Left hindlimb (tissue), 1 donor: ENCODE data around the gene MKNK1.

Source experiments
- DNase-seq: peaks from one replicate; pipeline ENCODE4 v3.0.0-alpha.2; 2018

Gene MKNK1

DNA sequence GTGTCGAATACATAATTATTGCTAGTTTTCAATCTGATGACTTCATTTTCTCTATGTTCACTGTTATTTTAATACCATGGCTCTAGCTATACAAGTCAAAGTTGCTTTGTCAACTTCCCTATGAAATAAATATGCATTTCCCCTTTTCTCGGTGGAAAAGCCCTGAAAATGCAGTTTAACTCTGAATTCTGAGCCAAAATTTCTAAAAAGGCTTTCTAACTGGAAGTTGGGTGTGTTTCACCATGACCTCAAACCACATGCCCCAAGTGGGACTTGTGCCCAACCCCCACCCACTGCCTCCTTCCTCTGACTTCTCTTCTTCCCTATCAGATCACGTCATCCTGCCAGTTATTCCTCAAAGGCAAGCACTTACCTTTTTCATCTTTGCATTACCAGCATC lies 8.9 kb downstream of the MKNK1 start:
- peak; percentile 72 for DNase-seq

DNA sequence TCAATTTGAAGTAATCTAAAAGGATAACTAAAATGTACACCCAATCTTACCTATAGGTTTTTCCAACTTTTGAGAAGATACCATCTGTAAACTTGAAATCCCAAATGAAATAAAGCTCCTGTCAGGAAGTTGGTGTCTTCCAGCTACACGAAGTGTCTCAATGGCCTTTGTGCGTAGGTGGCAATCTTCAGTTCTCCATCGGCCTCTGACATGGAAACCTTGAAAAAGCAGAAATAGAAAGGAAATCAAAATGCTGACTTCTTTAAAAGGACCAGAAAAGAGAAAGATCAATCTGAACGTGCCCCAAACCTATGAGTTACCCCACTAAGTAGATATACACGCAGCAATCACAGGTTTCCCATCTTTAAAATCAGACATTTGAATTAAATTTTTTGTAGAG lies 10.0 kb downstream of the MKNK1 start:
- no peak for DNase-seq

DNA sequence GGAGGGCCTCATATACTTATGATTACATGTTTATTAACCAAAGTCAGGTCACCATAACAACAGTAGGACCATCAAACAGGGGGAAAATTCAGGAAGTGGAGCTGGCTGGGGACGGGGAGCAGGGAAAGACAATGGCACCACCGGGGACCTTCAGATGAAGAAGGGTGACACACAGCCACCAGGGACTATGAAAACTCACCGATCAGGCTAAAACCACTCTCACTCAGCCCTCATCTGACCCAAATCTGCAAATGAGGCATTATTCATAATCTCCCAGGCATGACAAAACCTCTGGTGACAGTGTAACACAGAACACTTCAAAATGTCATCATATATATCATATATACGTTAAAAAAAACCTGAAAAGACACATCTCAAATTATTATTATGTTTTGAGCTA lies 11.2 kb downstream of the MKNK1 start:
- DNase-seq, result no peak

DNA sequence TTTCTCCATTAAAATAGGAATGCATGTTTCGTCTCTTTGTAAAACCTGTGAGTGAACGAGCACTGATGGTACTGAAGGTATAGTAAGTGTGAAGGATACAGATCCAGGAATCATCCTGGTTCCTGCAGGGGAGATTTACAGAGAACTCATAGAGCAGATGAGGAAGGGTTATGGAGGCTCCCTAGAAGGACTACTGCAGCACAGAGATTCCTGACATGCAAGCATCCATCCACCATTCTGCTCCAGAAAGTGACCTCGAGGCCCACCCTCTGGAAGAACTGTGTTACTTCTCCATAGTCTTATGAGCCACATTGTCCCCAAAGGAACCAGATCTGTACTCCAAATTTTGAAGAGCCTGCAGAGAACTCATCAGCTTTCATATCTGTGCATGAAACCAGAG lies 14.5 kb downstream of the MKNK1 start:
- DNase-seq, result no peak

DNA sequence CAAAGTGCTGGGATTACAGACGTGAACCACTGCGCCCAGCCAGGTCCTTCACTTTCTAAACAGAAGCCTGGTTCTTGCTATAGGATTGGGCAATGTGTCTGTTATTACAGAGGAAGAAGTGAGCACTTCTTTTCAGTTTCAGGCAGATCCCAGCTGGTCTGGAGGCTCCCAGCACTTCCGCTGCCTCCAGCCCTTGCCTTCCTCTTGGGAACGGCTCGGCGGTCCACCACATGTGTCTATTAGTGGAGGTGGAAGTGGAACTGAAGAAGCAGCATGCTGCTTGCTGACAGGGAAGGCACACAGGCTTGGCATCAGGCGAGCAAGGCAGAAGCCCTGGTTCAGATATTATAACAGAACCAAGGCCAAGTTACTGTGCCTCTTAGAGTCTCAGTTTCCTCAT lies 17.0 kb downstream of the MKNK1 start:
- no peak for DNase-seq

DNA sequence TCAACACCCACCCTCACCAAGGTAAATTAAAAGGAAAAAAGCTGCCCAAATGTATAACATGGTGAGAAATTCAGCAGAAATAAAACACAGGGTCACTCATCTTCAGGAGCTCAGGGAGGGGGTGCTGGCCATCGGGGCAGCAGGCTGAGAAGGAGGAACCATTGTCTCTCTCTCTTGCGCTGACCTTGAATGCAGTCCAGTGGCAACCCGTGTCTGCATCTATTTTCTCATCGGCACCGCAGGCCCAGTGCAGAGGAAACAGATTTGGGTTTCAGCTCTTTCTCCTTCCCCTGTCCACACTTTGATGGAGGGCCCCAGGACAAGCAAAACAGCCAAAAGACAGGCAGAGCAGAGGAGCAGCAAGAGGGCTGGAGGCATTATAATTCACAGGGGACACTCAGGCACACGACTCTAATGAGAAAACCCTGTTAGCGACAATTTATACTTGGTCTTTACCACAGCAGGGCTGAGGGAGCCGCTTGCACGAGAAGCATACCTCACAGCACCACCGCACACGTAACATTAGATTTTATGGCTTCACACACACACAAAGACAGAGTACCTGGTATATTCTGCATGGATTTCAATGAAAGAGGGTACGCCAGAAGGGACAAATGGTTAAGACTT lies 18.6 kb downstream of the MKNK1 start:
- no peak for DNase-seq

DNA sequence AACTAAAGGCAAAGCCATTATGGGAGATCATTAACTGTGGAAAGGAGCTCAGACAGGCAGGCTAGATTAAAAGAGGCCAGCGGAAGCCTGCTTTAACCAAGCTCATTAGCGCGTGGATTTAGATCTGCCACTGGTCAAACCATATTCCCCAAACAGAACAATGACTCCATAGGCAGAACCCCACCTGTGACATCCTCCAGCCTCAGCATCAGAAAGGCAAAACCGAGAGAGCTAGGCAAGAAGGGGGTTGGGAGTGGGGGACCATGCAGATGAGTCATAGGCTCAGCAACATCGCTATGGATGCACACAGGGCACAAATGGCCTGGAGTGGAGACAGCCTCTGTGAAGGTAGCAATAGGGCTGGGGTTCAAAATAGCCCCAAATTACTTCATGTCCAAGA lies 20.6 kb downstream of the MKNK1 start:
- DNase-seq, result no peak

DNA sequence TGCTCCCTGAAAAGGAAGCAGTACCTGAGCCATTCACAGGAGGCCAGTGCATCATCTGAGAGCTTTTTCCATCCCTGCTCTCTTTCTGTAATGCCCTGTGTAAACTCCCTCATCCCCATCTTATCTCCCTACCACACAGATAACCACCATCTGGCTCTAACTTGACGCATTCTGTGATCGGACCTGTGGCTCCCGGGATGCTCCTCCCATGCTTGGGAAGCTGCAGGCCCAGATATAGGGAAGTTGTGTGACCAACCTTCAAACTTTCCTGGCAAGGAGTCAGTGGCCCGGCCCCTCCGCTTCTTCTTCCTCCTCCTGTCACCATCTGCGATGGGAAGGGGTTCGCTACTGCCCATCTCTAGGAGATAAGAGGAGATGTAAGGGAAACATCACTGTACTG lies 21.1 kb downstream of the MKNK1 start:
- DNase-seq, result no peak

DNA sequence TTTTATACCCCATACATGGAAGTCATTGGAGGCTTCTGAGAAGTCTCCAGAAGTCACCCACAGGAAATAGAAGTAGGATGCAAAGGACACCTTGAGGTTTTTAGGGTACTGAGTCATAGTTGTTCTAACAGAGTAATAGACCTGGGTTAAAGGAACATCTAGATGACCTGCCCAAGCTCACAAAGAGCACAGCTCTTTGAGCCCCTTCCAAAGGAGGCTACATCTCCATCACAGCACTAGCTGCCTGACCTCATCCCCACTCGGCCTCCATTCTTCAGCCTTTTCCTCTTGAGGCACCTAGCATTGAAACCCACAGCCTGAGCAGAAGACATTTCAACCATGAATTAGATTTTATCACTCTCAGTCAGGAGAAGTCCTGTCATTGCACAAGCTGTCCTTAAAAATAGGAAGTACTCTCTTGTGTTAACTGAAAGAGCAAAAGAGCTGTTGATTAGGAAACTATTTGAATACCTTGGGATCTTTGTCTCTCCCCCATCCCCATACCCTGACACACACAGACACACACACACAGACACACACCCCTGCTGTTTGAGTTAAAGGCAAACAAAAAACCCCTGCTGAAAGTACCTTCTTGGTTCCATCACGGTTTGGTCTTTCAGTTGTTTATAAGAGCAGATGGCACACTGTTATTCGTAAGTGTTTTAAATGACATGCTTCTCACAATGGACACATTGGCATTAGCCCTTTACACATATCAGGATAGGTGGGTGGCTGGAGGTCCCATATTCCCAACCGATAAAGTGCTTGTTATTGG lies 22.2 kb downstream of the MKNK1 start:
- no peak for DNase-seq

DNA sequence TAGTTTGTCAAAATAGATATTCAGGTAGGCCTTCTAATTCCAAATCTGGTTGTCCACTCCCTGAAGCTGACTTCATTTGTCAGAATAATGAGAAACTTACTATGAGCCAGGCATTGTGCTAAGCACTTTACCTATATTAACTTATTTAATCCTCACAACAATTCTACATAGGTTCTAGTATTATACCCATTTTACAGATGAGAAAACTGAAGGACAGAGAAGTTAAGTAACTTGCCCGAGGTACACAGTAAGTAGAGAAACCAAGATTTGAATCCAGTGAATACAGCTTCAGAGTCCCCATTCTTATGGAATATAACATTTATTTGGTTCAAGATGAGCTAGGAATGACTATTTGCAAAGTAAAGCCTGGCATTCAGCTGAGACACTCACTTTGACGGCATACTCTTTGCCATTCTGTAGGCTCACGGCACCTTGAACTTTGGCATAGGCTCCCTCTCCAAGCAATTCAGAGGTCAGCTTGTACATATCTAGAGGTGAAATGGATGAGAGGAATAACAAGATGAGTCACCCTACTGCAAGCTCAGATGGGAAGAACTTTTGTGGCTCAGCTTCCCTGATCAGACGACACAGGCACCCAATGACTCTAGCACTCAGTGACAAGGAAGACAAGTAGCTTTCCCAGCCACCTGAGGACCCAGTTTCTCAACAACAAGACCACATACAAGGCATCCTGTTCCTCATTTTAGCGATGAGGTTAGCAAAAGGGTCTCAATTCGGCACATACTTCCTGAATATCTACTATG lies 23.7 kb downstream of the MKNK1 start:
- no peak for DNase-seq

DNA sequence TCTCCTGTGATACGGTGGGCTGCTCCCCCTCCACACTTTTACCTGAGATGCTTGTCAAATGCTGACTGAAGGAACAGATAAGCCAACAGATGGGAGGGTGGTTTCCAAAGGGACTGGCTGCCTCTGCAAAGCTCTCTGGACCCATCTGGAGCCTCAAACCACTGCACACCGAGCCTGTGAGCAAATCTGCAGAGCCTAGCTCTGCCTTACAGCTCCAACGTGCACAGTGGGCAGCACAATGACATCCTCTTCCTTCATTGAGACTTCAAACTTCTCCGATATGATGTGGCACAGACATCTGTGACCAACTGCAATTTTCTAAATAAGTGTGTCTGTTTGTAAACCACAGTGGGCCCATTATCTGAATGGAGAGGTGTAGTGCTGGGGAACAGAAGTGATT lies 26.4 kb downstream of the MKNK1 start:
- DNase-seq, result no peak

DNA sequence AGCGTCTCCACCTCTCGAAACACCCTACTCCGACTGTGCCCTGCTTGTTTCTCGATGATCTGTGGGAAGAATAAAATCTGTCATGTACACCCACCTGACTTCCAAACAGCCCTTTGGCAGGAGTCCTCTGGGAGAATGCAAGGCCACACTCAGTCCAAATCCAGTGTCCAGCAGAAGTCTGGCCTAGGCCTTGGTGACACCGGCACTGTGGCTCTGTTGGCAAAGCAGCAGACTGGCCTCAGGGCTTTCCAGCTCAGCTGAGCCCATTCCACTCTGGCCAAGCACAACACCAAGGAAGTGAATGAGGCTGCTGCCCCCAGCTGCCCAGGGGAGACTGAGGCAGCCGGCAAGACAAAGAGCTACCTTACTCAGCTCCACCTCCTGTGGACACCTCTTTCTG lies 27.5 kb downstream of the MKNK1 start:
- no peak for DNase-seq

DNA sequence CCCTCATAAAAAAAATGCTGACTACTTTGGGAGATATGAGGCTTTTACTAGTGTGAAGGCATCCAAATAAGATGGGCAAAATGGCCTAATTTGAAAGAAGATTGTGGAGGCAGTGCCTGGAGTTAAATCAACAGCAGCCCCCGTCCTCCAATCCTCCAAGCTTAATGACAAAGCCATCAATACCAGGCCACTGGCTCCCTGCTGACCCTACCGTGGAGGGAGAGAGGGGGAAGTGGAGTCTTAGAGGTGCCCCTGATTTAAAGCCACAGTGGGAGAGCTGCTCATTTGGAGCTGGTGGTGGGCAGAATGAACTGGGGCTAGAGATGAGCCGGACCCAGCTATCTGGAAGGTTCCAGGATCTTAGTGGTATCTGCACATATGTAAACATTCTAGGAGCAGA lies 28.3 kb downstream of the MKNK1 start:
- DNase-seq, result no peak

DNA sequence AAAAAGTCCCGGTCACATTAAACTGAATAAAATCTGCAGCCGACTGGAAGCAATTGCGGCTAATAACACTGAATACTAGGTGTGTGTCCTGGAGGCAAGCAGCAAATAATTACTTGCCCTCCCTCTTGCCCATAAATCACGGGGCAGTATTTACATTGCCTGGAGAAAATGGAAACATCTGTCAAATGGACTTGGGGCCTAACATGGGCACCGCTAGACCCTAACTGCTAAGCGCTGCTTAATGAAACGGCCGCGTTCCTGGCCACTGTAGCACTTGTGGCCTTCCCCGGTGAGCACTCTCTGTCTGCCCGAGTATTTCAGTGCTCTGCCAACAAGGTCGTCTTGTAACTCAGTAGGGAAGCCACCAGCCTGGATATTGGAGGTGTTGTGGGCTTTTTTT lies 28.8 kb downstream of the MKNK1 start:
- DNase-seq, result no peak

DNA sequence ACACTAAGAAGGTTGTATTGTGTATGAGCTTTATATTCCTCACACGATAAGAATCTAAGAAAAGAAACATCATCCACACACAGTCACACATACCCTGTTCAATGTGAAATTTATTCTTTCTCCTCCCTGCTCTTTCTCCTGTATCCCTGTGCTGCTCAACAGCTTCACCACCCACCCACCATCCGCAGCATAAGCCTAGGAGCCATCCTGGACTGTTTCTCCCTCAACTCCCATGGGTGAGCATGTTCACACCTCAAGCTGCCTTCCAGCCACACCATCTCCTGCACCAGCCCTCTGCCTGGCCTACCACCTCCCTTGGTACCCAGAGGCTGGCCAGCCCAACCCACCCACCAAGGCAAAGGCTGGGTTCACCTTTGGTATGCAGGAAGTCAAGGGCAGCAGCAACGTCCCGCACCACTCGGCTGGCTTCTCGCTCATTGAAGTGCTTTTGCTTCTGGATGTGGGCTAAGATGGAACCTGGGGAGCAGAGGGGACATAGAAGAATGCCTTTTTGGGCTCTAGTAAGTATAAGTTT lies 32.3 kb downstream of the MKNK1 start:
- no peak for DNase-seq

DNA sequence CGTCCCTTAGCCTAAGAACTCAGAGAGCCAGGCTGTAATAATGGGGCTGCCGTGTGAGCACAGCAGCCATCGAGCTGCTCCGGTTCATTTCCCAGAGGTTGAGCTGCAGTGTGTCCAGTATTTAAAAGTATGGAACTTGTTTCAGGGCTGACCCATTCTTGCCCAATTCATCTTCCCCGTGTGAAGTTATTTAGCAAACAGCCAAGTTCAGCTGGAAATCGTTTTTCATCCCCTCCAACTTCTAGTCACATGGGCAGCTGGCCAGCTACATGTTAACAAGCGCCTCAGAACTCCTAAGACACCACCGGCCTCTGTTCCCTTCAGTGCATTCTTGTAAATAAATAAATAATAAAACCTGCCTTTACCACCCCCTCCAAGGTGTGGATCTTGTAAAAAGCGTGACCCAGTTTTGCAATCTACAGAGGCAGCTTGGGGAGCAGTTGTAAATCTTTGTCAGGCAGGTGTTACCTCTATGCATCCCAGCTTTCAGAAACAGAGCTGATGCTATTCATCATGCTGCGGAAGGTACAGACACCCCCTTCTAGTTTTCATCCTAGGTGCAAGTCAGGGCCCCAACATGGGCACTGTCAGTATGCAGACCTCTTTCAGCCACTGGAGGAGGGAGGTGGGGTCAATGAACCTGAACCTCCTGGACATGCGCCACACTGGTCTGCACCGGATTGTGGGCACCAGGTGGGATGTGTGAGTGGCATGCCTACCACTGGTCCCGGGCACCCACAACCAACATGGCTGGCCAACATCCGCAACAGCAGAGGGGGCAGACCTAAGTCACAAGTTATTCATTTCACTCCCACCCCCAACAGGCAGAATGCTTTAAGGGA lies 34.0 kb downstream of the MKNK1 start:
- DNase-seq, result no peak

DNA sequence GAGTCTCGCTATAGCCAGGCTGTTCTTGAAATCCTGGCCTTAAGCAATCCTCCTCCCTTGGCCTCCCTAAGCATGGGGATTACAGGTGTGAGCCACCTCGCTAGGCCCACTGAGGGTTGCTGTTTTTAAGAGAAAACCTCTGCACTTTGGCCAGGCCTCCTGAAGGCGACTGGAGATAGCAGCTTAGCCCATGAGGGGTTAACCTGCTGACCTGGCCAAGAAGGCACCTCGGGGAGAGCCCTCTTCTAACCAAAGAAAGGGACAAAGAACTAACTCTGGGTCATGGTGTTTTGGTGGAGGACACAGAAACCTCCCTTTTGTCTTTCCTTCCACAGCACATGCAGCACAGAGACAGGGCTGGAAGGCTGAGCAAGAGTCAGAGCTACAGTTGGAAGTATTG lies 35.0 kb downstream of the MKNK1 start:
- DNase-seq, result no peak

DNA sequence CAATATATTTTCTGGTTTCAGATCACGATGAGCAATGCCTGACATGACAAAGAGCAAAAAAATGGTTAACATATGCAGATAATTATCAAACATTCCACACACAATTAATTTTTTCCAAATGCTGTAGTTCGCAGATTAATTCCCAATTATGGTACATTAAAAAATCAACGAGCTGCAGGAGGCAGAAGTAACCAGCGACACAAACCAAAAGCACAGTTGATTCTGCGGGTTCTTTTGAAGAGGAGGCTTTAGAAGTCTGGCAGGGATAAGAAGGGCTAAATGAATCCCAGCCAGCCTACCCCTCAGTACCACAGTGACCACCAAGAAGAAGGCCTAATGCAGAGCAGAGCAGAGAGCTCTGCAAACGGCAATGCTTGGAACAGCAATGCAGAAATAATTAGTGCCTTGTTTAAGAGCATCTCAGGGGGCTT lies 35.6 kb downstream of the MKNK1 start:
- no peak for DNase-seq

DNA sequence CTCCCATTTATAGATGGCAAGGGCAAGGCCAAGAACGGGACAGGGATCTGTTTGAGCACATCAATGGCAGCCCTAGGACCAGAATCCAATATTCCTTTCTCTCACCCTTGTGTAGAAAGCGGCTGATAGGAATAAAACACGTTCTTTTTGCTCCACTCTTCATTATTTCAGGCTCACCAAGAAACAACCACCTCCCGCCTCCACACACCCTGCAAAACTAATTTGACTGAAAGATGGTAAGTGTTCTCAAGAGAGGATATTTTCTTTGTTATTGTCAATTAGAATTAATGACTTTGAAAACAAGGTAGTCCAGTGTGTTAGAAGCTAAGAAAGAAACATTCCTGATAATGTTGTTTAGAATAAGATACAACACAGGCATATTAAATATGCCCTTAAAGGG lies 40.7 kb downstream of the MKNK1 start:
- no peak for DNase-seq

DNA sequence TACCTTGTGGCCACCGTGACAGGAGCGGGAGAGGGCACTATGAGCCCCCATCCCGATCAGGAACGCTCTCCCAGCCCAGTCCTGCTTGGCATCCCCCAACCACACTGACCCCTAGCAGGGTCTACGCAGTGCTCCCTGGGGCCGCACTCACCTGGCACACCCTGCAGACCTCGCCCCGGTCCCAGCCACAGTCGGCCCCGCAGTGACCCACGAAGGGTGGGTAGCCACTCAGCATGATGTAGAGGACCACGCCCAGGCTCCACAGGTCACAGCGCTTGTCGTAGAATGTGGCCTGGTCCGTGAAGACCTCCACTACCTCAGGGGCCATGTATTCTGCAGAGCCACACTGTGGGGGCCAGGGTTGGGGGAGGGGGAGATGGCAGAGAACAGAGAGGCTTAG lies 41.6 kb downstream of the MKNK1 start:
- DNase-seq, result no peak

DNA sequence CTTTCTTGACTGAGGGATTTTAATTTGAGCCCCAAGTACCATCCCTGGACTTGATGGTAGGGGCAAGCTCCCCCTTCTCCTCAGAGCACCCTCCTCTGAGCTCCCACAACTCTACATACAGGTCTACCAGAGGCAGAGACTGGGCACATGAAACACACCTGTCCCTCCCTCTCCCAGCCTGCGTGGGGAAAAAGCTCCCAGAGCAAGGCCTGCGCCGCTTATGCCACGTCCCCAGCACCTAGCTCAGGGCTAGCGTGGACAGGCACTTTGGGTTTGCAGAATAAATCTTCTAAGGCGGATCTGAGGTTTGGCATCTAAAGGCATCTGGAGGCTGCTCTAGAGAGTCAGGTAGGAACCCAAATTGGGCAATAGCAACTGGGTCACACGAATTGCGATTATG lies 45.1 kb downstream of the MKNK1 start:
- DNase-seq, result no peak

DNA sequence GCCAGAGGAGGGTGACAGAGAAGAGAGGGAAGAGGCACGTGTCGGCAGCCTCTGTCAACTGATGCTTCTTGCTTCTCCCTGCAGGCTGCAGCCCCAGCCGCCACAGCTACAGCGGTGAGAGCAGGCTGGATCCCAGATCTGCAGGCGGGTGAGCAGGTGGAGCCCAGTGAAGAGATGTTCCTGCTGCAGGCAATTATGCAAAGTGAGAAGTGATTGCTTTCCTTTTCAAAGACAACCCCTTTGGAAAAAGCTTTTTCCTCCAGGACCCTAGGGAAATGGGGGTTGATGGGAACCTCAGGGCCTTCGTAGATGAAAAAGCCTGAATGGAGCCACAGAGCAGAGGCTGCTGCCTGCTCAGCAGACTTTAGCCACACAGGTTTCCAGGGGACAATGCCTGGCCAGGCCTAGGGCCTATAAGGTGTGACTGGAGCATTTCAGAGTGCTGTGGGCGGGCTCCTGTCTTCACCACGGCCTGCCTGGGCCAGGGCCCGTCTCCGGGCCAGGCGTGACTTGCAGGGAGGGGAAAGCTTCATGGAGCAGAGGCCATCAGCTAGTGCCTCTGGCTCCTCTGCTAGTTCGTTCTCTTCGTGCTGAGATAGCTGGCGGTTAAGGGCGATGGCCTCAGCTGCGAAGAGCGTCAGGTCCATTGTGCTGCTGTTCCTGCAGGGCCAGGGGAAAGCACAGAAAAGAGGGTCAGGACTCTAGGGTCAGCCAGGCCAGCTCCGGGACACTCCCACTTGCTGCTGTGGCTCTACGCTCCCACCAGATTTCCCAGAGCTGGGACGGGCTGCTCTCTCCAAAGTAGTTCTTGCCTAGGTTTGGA lies 45.7 kb downstream of the MKNK1 start:
- no peak for DNase-seq
